H1 (cell line): ENCODE data around the gene SPDEF.

Experiments used
- EP300 ChIP-seq, 2 experiments: IDR thresholded peaks; 1 replicate in 1 of 2; 2 replicates in 1 of 2; pipeline ENCODE4 v1.6.1; 2011 to 2012; ENCODE audit warnings: low read depth in 2 of 2, low read length in 2 of 2, mild to moderate bottlenecking in 2 of 2, borderline replicate concordance in 1 of 2, inconsistent platforms in 1 of 2, moderate library complexity in 1 of 2
- POLR2A ChIP-seq, 2 experiments: IDR thresholded peaks; 1 replicate in 1 of 2; 2 replicates in 1 of 2; pipeline ENCODE4 v1.6.1; 2011; ENCODE audit warnings: low read depth in 2 of 2, low read length in 2 of 2, mild to moderate bottlenecking in 2 of 2; ENCODE audit errors: control extremely low read depth in 1 of 2
- POLR2AphosphoS5 ChIP-seq: IDR thresholded peaks from 2 replicates; pipeline ENCODE4 v1.6.1; 2011; ENCODE audit warnings: low read depth, low read length
- TF ChIP-seq, protein P1 (sequence below), 3 experiments: IDR thresholded peaks; 1 replicate in 2 of 3; 2 replicates in 1 of 3; pipeline versions ENCODE4 v1.5.1 to v1.6.1; 2011; ENCODE audit warnings: low read length in 3 of 3, mild to moderate bottlenecking in 3 of 3, inconsistent platforms in 2 of 3, low read depth in 1 of 3, moderate library complexity in 1 of 3; ENCODE audit not compliant: insufficient read depth in 1 of 3; ENCODE audit errors: control extremely low read depth in 1 of 3

DNA sequence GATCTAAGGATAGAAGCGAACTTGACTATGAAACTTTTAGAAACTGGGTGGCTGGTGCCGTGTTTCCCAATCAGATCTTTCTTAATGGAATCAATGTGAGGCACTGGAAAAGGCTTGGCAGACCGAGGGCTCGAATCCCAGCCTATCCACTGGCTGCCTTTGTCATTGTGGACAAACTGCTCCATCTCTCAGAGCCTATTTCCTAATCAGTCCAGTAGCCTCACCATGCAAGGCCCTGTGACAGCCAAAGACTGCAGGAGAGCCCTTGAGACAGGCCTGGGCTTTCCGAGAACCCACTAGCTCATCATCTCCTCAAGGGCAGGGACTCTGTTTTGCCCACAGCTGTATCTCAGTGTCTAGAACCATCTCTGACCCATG lies 43.4 kb downstream of the SPDEF start:
- TF ChIP-seq, protein P1, sequence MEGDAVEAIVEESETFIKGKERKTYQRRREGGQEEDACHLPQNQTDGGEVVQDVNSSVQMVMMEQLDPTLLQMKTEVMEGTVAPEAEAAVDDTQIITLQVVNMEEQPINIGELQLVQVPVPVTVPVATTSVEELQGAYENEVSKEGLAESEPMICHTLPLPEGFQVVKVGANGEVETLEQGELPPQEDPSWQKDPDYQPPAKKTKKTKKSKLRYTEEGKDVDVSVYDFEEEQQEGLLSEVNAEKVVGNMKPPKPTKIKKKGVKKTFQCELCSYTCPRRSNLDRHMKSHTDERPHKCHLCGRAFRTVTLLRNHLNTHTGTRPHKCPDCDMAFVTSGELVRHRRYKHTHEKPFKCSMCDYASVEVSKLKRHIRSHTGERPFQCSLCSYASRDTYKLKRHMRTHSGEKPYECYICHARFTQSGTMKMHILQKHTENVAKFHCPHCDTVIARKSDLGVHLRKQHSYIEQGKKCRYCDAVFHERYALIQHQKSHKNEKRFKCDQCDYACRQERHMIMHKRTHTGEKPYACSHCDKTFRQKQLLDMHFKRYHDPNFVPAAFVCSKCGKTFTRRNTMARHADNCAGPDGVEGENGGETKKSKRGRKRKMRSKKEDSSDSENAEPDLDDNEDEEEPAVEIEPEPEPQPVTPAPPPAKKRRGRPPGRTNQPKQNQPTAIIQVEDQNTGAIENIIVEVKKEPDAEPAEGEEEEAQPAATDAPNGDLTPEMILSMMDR (IDR thresholded peaks at IDR 0.05; ENCODE audit: control extremely low read depth in 1 of 3, insufficient read depth in 1 of 3, low read depth in 1 of 3, low read length in 3 of 3), result no peak
- no peak for TF ChIP-seq POLR2A (IDR thresholded peaks at IDR 0.05; ENCODE audit: control extremely low read depth in 1 of 2, low read depth in 2 of 2, low read length in 2 of 2)
- no peak for TF ChIP-seq EP300 (IDR thresholded peaks at IDR 0.05; ENCODE audit: borderline replicate concordance in 1 of 2, low read depth in 2 of 2, low read length in 2 of 2)
- no peak for TF ChIP-seq POLR2AphosphoS5
